Parathyroid adenoma (tissue), 2 donors: Measurements from ENCODE around the gene C5orf58.
"Not testable (repeated sequence)": the region's sequence is repeated elsewhere in the genome, so short reads cannot be mapped to it uniquely, and the experiment has no call there.

Experiments
- H2AFZ ChIP-seq: fragments of 300-600 bp; sonication (generic); one replicate; pipeline ENCODE4 v1.7.0; 2017; ENCODE audit warnings: antibody characterized with exemption, mild to moderate bottlenecking
- H3K27ac ChIP-seq: fragments of 300-600 bp; sonication (generic); one replicate; pipeline ENCODE4 v1.7.0; 2017
- H3K27me3 ChIP-seq: fragments of 300-600 bp; sonication (generic); one replicate; pipeline ENCODE4 v1.7.0; 2017; ENCODE audit warnings: low read length; ENCODE audit not compliant: control insufficient read depth, insufficient read depth
- H3K36me3 ChIP-seq: fragments of 300-600 bp; sonication (generic); one replicate; pipeline ENCODE4 v1.7.0; 2017; ENCODE audit warnings: low read length; ENCODE audit not compliant: control insufficient read depth, insufficient read depth
- H3K4me1 ChIP-seq: fragments of 300-600 bp; sonication (generic); one replicate; pipeline ENCODE4 v1.7.0; 2017; ENCODE audit warnings: control low read depth
- H3K4me2 ChIP-seq: fragments of 300-600 bp; sonication (generic); one replicate; pipeline ENCODE4 v1.7.0; 2017; ENCODE audit warnings: low read length
- H3K4me3 ChIP-seq: fragments of 300-600 bp; sonication (generic); one replicate; pipeline ENCODE4 v1.7.0; 2017; ENCODE audit warnings: low read depth, low read length
- H3K79me2 ChIP-seq: fragments of 300-600 bp; sonication (generic); one replicate; pipeline ENCODE4 v1.7.0; 2017; ENCODE audit warnings: control low read depth
- H3K9ac ChIP-seq: fragments of 300-600 bp; sonication (generic); one replicate; pipeline ENCODE4 v1.7.0; 2017; ENCODE audit warnings: mild to moderate bottlenecking
- H3K9me3 ChIP-seq: fragments of 300-600 bp; sonication (generic); one replicate; pipeline ENCODE4 v1.7.0; 2017; ENCODE audit warnings: low read length; ENCODE audit not compliant: control insufficient read depth
- TF ChIP-seq, protein P1 (sequence below): fragments of 300-600 bp; sonication (generic); IDR thresholded peaks from one replicate; pipeline ENCODE4 v1.7.0; 2017; ENCODE audit warnings: antibody characterized with exemption, mild to moderate bottlenecking
- donor health status: primary hyperparathyroidism.

The C5orf58 gene

DNA sequence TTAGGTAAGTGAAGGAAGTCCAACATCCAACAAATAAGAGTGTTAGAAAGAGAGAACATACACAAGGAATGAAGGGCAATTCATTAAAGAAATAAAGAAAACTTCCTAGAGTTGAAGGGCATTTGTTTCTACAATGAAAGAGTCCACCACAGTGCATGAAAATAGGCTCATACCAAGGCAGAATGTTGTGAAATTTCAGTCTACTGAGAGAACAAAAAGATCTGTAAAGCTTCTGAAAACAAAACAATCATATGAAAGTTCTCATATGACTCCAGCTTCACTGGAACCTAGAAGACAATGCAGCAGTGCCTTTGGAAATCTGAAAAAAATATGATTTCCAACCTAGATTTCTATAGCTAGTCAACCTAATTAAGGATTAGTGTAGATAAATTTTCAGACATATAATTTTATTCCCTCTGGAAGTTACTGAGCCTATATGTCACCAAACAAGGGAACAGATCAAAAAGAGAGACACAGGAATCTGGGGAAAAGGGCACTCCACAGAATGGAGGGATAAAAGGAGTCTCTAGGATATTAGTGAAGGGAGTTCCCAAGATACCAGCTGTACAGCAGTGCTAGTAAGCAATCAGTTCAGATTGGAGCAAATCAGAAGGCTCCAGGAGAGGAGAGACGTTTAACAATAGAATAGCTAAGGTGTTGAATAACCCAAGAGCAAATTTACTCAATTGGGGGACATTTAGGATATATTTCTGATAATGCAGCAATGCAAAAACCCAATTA is 5.8 kb downstream of the C5orf58 start:
- Histone ChIP-seq H3K27ac (no peak overlapping the region), H3K4me1 (no peaks in the 10 kb centered on the region), H3K4me2 (no peak overlapping the region), H3K4me3 (no peak overlapping the region), H3K79me2 (no peaks in the 10 kb centered on the region), H3K9me3 (no peaks in the 10 kb centered on the region), H3K36me3 (no peaks in the 10 kb centered on the region), H3K27me3 (no peaks in the 10 kb centered on the region), H3K9ac (no peak overlapping the region), H2AFZ (no peak overlapping the region)
- TF ChIP-seq, protein P1, sequence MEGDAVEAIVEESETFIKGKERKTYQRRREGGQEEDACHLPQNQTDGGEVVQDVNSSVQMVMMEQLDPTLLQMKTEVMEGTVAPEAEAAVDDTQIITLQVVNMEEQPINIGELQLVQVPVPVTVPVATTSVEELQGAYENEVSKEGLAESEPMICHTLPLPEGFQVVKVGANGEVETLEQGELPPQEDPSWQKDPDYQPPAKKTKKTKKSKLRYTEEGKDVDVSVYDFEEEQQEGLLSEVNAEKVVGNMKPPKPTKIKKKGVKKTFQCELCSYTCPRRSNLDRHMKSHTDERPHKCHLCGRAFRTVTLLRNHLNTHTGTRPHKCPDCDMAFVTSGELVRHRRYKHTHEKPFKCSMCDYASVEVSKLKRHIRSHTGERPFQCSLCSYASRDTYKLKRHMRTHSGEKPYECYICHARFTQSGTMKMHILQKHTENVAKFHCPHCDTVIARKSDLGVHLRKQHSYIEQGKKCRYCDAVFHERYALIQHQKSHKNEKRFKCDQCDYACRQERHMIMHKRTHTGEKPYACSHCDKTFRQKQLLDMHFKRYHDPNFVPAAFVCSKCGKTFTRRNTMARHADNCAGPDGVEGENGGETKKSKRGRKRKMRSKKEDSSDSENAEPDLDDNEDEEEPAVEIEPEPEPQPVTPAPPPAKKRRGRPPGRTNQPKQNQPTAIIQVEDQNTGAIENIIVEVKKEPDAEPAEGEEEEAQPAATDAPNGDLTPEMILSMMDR: no peak

DNA sequence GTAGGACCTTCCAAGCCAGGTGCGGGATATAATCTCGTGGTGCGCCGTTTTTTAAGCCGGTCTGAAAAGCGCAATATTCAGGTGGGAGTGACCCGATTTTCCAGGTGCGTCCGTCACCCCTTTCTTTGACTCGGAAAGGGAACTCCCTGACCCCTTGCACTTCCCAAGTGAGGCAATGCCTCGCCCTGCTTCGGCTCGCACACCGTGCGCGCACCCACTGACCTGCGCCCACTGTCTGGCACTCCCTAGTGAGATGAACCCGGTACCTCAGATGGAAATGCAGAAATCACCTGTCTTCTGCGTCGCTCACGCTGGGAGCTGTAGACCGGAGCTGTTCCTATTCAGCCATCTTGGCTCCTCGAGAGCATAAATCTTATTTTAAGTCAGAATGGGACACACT is 12.7 kb downstream of the C5orf58 start:
- H3K9me3 ChIP-seq, H3K27me3 ChIP-seq, H3K79me2 ChIP-seq, H3K9ac ChIP-seq, H3K27ac ChIP-seq, H3K4me3 ChIP-seq, H3K4me2 ChIP-seq, H3K36me3 ChIP-seq, H2AFZ ChIP-seq, H3K4me1 ChIP-seq: not testable (repeated sequence)

DNA sequence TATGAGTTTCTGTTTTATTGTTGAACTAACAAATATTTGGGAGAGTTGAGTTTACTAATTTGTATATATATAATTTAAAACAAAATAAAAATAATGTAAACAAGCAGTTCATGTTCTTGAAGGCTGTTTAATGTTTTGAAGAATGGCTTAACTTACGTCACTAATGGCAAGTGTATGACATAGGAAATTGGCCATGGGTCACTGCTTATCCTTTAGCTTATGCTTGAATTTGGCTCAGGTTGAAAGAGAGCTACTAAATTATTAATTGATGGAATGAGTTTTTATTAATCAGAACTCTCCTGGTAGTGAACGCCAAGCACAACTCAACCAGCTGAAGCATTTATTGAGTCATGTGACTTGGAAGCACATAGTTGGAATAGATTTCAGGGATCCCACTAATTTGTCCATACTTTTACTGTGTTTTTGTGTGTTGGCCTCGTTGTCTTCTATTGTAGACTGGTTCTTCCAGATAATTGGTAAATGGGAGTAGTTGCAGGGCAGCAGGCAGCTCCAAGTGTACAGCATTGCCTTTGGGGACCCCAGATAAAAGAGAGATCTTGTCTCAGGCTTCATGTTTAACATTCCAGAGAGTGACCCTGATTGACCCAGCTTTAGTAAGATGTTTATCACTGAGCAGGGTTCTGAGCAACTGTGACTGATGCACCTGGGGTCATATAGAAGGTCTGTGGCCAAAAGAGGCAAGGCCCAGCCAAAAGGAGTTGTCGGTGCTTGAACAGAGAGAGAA is 13.5 kb downstream of the C5orf58 start:
- H3K4me3 ChIP-seq: no peak overlapping the region
- no peaks in the 10 kb centered on the region for H3K36me3 ChIP-seq
- no peak overlapping the region for H3K27ac ChIP-seq
- H3K79me2 ChIP-seq: no peaks in the 10 kb centered on the region
- H3K27me3 ChIP-seq: no peaks in the 10 kb centered on the region
- H3K9me3 ChIP-seq: no peaks in the 10 kb centered on the region
- no peaks in the 10 kb centered on the region for H3K4me1 ChIP-seq
- no peak overlapping the region for H2AFZ ChIP-seq
- no peak overlapping the region for H3K9ac ChIP-seq
- H3K4me2 ChIP-seq: no peak overlapping the region
- TF ChIP-seq, protein P1: no peak

DNA sequence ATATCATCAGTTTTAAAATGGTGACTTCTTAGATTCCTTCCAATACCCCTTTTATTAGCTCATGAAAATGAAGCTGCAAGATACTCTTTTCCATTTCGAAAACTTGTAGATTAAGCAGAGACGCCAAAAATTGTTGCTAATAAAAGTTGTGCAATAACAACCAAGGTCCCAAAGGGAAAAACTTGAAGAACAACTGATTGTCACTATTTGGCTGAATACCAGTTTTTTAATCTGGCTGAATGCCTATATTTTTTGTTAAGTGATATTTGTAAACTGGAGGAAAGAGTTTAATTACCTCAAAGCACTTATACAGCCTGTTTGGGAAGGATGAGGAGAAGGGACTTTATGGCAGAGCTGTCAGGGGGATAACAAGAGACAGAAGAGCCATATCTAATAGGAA is 14.6 kb downstream of the C5orf58 start:
- no peak overlapping the region for H3K27ac ChIP-seq

More for the DNA sequence above, 14.6 kb downstream of the C5orf58 start:
- Histone ChIP-seq H3K4me1 (no peaks in the 10 kb centered on the region), H3K4me2 (no peak overlapping the region), H3K36me3 (no peaks in the 10 kb centered on the region), H3K9me3 (no peaks in the 10 kb centered on the region), H2AFZ (no peak overlapping the region), H3K4me3 (no peak overlapping the region), H3K9ac (no peak overlapping the region), H3K79me2 (no peaks in the 10 kb centered on the region), H3K27me3 (no peaks in the 10 kb centered on the region)
- TF ChIP-seq, protein P1: no peak
